Mesothelial cell of epicardium (in vitro differentiated cells): ENCODE results near the gene NOTCH3. TPM values are rescaled to one million over a fixed set of nuclear protein-coding genes. Genes with fewer than 3 reads are reported as not detected.

ENCODE experiments used
- DNase-seq, 2 experiments: peaks; one replicate each; pipeline ENCODE4 v3.0.0; 2021; ENCODE audit warnings: low spot score in 2 of 2; ENCODE audit not compliant: unreplicated experiment in 2 of 2
- H3K27ac Mint-ChIP-seq: 2 replicates; pipeline ENCODE4 v1.8.0; 2021; ENCODE audit warnings: mixed read lengths
- H3K27me3 Mint-ChIP-seq: 2 replicates; pipeline ENCODE4 v1.8.0; 2021; ENCODE audit warnings: low read depth, mixed read lengths
- H3K36me3 Mint-ChIP-seq: 2 replicates; pipeline ENCODE4 v1.8.0; 2021; ENCODE audit warnings: mixed read lengths
- H3K4me1 Mint-ChIP-seq: 2 replicates; pipeline ENCODE4 v1.8.0; 2021; ENCODE audit warnings: mixed read lengths
- H3K4me3 Mint-ChIP-seq: 2 replicates; pipeline ENCODE4 v1.8.0; 2021; ENCODE audit warnings: mild to moderate bottlenecking, moderate library complexity, mixed read lengths
- H3K9me3 Mint-ChIP-seq: 2 replicates; pipeline ENCODE4 v1.8.0; 2021; ENCODE audit warnings: mixed read lengths
- CTCF ChIP-seq: fragments of 200-600 bp; sonication (generic); IDR thresholded peaks from one replicate; pipeline ENCODE4 v1.5.0; 2021; ENCODE audit warnings: antibody characterized with exemption; ENCODE audit not compliant: unreplicated experiment
- total RNA-seq: library from RNA; stranded (reverse); gene quantifications from 3 replicates; pipeline ENCODE4 v1.2.1, GENCODE V29; 2021

Gene NOTCH3
- total RNA-seq, 1 donor from 2014 or later, result 204 TPM

DNA sequence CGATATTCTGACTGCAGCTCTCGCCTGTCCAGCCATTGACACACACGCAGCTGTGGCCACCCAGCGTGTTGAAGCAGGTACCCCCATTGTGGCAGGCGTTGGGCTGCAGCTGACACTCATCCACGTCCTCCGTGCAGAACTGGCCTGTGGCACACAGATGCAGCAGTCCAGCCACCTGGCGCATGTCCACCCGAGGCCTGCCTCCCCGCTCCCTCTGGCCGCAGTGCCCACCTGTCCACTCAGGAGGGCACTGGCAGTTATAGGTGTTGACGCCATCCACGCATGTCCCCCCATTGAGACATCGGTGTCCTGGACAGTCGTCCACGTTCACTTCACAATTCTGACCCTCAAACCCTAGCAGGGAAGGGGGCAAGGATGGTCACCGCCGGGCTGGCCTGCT is 9.3 kb downstream of the NOTCH3 start:
- Mint-ChIP-seq H3K4me1 (peaks cover 8% of the 10 kb centered on the region), H3K36me3 (peaks cover 20% of the 10 kb centered on the region), H3K9me3 (no peaks in the 10 kb centered on the region), H3K27ac (no peak overlapping the region), H3K4me3 (no peak overlapping the region), H3K27me3 (no peaks in the 10 kb centered on the region)
- DNase-seq, result no peak
- TF ChIP-seq CTCF, result no peak

GRCh38 chr19:15188851-15189250 is 11.9 kb downstream of the NOTCH3 start:
- no peaks in the 10 kb centered on the region for H3K9me3 Mint-ChIP-seq
- H3K4me3 Mint-ChIP-seq, result no peak overlapping the region
- no peak for DNase-seq
- H3K36me3 Mint-ChIP-seq, result peaks cover 35% of the 10 kb centered on the region
- no peak for TF ChIP-seq CTCF
- no peak overlapping the region for H3K27ac Mint-ChIP-seq
- H3K4me1 Mint-ChIP-seq, result no peaks in the 10 kb centered on the region
- H3K27me3 Mint-ChIP-seq, result no peaks in the 10 kb centered on the region

GRCh38 chr19:15187026-15188007 is 13.5 kb downstream of the NOTCH3 start:
- no peak for TF ChIP-seq CTCF
- no peak overlapping the region for H3K27ac Mint-ChIP-seq
- H3K36me3 Mint-ChIP-seq, result peaks cover 37% of the 10 kb centered on the region
- no peak for DNase-seq
- no peaks in the 10 kb centered on the region for H3K4me1 Mint-ChIP-seq
- H3K4me3 Mint-ChIP-seq, result no peak overlapping the region
- H3K9me3 Mint-ChIP-seq, result no peaks in the 10 kb centered on the region
- H3K27me3 Mint-ChIP-seq, result no peaks in the 10 kb centered on the region

GRCh38 chr19:15185188-15185587 is 15.6 kb downstream of the NOTCH3 start:
- Mint-ChIP-seq H3K9me3 (no peaks in the 10 kb centered on the region), H3K27ac (no peak overlapping the region), H3K27me3 (no peaks in the 10 kb centered on the region), H3K36me3 (peaks cover 34% of the 10 kb centered on the region), H3K4me3 (no peak overlapping the region), H3K4me1 (no peaks in the 10 kb centered on the region)
- no peak for DNase-seq
- no peak for TF ChIP-seq CTCF

DNA sequence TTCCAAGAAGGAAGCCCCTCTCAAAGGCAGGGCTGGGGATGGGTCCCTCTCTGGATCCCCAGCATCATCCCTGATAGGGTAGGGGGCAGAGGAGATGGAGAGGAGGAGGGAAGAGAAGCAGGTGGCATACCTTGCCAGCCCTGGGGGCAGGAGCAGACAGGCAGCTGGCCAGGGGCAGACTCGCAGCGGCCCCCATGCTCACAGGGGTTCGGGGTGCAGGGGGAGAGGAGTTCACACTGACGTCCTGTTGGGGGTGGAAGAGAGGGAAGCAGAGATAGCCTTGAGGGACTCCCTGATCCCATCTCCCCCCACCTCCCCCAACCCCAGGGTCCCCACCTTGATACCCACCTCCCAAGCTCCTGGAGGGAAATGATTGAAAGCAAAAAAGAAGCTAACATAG is 16.0 kb downstream of the NOTCH3 start:
- Mint-ChIP-seq H3K36me3 (peaks cover 36% of the 10 kb centered on the region), H3K27ac (no peak overlapping the region), H3K27me3 (no peaks in the 10 kb centered on the region), H3K4me3 (no peak overlapping the region), H3K9me3 (no peaks in the 10 kb centered on the region), H3K4me1 (no peaks in the 10 kb centered on the region)
- TF ChIP-seq CTCF, result no peak
- no peak for DNase-seq
